Measurements from ENCODE around the gene GLS.
"Not testable (repeated sequence)": the region's sequence is repeated elsewhere in the genome, so short reads cannot be mapped to it uniquely, and the experiment has no call there.

Gene GLS

DNA sequence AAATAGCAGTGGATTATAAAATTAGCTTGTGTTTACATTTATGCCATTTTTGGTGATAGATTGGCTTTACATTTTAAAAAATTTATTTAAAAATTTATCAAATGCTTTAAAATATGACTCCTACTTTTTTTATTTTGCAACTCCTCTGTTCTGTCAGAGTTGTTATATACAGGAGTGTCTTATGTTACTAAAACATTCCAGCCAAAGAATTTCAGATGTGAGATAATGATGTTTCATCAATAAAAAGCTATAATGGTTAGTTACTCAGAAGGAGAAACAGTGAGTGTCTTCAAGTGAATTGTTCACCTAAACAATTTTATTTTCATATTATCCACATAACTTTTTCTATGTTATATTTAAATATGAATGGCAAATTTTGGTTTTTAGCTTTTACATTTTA lies 52.7 kb downstream of the GLS start:
- DNase-seq (ENCODE audit: low read depth) = no peak

DNA sequence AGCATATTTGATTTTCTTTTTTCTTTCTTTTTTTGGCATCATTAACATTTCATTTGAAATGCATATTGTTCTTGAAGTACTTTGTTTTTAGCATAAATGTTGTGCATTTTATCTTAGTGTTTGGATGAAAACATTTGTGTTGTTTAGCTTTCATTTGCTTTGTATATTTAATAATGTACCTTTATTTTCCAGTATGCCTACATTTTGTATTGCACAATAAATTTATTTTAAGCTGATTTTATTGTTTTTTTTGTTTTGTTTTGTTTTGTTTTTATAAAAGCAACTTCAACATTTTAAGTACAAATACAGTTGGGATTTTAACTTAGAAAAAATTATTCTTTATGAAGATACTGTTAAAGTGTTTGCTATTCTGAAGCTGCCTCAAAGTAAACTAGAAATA lies 54.4 kb downstream of the GLS start:
- no peak for DNase-seq (ENCODE audit: low read depth)

DNA sequence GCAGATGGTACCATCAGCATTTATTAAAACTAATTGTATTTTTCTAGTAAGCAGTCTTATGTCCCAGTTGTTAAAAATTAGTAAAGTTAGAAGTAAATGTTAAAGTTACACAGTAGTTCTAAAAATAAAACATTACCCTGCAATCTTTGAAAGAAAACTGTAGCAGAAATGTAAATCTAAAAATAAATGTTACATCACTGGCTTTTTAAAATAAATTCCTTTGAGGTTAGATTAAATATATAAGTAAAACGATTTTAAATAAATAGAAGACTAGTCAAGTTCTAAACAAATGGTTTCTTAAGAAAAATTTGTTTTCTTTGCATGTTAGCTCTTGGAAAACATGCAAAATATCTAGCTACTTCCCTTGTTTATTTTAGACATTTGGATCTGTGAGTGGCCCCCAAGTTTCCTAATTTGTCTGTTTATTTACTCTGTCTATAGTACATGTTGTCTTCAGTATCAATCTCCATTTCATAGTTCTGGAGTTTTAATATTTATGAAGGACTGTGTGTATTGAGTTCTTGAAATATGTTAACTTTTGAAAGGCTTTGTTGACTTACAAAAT lies 58.2 kb downstream of the GLS start:
- DNase-seq (ENCODE audit: low read depth) = no peak

DNA sequence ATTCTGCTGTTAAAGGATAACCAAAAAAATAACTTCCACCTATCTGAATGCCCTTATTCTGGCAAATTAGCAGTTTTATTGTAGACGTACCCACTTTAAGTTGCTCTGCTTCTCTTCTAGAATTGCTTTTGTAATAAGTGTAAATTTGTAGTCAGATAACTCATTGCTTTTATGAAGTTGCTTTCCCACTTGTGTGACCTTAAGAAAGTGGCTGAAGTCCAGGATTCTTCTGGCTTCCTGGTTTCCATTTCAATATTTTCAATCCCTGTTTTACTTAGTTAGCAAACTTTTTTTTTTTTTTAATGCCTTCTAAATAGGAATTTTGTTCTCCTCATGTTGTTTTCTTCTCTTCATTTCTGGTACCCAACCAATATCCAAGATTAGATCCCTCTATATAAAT lies 59.8 kb downstream of the GLS start:
- no peak for DNase-seq (ENCODE audit: low read depth)

DNA sequence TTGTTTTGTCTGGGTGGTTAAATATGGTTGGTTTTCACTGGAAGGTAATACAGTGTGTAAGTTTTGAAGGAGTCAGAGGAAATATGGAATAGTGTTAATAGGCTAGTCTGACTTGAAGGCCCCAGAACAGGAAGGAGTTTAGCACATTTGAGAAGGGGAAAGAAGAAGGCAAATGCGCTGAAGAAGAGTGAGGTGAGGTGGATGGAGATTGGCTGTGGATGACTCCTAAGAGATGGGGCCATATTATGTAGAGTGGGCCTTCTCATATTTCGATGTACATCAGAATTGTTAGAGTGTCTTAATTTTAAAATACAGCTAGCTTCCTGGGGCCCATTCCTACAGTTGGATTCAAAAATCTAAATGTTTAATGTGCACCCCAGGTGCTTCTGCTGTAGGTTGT lies 61.0 kb downstream of the GLS start:
- DNase-seq (ENCODE audit: low read depth) = no peak

DNA sequence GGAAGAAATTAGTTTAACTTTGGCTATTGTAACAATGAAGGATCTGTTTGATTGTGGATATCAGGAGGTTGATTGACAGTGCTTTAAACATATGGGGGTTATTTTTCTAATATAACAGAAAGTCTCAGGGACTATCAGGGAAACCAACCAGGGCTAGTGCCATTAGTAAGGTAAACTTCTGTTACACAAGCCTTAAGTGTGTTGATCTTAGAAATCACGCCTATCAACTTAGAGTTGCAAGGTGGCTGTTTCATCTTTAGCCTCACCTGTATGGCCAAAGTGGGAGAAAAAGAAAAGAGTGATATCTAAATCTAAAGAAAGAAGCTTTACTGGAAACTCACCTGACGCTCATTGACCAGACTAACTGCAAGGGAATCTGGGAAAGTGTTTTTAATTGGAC lies 62.1 kb downstream of the GLS start:
- no peak for DNase-seq (ENCODE audit: low read depth)

DNA sequence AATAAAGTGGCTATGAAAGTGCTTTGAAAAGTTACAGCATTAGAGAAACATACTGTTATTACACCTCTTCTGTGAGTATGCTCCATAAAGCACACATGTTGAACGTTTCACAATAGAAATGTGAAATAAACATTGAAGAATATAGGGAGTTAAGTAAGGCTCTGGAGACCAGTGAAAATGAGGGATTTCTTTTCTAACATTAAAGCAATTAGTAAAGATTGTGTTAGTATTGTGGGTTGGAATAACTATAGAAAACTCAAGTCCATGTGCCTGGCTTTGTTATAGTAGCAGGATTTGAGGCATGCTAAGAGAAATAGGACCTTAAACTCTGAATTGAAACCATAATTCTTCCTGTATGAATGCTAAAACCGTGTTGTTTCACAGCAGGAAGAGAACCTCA lies 63.1 kb downstream of the GLS start:
- no peak for DNase-seq (ENCODE audit: low read depth)

DNA sequence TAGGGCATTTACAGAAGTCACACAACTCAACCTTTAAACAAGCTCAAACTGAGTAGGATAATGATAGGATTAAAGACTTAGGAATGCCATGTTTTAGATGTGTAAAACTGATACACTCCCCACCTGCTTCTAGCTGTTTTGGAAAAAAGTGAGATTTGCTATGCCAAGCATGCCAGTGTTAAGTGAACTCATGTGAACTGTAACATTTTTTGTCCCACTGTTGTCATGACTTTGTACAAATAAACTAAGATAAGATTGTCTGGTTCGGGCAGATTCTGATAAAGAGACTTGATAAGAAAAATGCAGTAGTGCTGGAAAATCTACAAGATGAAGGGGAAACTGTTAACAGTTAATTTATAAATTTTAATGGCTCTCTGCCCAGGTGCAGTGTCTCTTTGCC lies 66.5 kb downstream of the GLS start:
- DNase-seq (ENCODE audit: low read depth) = no peak

DNA sequence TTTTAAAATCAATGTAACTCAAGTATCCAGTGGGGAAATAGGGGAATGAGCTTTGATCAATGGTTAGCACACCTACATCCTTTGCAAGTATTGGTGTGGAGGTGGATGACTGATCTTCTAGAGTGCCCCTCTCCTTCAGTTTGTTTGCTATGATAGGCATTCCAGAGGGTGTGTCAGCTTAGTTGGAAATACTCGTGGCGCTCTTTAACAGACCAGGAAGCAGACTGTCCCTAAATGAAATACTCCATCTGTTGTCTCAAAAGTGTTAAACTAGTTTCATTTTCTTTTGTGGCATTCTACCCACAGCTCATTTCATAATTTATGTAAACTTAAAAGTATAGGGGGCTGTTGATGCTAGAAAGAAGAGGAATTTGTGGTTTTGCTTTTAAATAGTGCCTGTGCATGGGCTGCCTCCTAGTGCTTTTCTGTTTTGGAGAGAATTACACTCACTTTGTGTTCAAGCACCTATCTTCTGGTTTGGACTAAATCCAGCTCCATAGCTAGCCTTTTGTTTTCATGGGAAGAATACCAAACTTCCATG lies 67.2 kb downstream of the GLS start:
- no peak for DNase-seq (ENCODE audit: low read depth)

DNA sequence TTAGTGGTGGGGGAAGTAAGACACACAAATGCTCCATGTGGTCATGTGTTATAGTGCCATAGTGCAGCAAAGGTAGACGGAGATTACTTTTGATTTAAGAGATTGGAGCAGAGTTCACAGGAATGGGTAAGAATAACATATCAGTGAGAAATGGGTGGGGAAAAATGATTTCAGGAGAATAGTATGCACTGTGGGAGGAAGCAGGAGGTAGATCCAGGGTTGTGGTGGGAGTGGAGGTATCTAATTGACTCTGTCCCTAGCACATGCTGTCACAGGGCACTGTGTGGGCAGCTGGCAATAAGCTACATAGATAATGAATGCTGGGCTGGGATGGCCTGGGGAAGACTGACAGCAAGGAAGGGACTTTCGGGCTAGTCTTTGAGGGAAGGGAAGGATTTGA lies 68.0 kb downstream of the GLS start:
- no peak for DNase-seq (ENCODE audit: low read depth)

DNA sequence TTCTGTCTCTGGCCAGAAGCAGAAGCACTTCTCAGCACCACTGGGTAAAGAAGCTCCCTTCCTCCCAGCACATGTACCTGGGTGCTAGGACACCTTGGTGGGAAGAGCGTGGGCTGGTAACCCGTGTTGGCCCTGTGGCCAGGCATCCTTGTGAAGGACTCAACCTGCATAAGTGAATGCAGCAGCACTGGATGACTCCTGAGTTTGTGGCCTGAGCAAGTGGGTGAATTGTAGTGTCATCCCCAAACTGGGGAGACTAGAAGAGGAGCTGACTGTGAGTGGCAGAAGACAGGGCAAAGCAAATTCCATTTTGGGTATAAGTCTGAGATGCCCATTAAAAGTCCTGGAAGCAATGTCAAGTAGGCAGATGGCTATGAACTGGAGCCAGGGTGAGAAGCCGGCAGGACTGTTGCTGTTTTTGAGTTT lies 70.0 kb downstream of the GLS start:
- no peak for DNase-seq (ENCODE audit: low read depth)

DNA sequence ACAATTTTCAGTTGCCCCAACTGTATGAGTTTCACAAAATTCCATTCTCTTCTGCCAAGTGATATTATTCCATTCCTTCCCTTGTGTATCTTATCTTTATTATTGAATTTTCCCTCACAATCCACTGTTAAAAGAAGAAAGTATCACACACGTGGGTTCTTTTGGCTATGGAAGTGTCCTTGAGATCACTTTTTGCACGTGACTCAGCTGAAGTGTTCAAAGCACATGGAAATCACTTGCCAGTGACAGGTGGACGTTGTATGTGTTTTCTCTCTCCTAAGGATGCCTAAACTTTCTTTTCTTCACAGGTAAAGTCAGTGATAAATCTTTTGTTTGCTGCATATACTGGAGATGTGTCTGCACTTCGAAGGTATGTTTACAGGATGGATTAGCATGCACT lies 72.6 kb downstream of the GLS start:
- no peak for DNase-seq (ENCODE audit: low read depth)

DNA sequence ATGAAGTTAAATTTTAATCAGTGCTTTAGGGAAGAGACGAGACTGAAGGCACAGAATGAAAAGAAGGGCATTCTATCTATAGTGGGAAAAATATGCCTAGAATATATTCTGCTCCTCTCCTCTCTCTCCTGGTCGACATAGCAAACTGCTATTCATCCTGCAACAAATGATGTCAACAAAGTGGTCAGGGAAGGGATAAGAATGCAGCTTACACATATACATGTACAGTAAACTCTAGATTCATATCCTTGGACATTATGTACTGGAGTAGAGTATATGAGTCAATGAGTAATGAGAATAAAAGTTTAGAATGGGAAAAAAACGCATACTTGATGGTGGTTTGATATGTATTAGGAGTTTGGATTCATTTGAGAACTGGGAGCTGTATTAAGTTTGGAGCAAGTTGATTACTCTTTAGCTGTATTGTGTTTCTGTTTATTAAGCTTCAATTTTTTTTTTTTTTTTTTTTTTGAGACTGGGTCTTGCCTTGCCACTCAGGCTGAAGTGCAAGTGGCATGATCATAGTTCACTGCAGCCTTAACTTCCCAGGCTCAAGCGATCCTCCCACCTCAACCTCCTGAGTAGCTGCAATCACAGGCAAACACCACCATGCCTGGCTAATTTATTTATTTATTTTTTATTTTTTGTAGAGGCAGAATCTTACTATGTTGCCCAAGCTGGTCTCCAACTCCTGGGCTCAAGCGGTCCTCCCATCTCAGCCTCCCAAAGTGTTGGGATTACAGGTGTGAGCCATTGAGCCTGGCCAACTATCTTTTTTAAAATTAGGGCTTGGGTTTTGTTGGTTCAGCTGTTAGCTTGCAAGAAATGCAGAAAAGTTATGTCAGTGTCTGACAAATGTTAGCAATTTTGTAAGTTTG lies 79.5 kb downstream of the GLS start:
- no peak for DNase-seq (ENCODE audit: low read depth)

DNA sequence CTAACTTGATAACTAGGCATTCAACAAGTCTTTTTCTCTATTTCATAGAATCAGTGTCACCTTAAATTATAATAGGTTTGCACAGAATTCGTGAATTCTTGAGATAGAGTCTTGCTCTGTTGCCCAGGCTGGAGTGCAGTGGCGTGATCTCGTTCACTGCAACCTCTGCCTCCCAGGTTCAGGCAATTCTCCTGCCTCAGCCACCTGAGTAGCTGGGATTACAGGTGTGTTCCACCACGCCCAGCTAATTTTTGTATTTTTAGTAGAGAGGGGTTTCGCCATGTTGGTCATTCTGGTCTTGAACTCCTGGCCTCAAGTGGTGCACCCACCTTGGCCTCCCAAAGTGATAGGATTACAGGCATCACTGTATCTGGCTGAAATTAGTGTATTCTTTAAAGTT lies 80.5 kb downstream of the GLS start:
- DNase-seq (ENCODE audit: low read depth) = not testable (repeated sequence)

DNA sequence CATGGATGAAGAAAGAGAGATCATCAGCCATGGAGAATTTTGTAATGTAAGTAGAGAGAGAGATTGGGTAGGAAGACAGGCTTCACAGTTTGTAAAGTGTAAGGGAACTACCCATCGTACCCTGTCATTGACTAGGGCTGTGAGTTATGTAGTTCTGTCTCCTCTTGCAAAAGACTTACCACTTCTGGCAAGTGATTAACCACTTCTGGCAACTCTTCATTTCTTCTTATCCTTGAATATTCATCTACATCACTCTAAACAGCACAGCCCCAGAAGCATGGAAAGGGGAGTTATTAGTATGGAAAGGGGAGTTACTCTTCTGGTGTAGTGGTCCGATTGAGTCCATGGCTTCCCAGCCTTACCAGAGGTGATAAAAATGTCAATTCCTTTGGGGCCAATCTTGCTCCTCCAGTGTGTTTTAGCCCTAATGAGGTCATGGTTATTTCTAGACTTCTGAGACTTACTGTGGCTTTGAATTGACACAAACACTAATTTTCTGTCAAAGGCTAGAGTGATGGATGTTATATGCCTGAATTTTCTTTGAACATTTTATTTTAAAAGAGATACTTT lies 81.4 kb downstream of the GLS start:
- no peak for DNase-seq (ENCODE audit: low read depth)

DNA sequence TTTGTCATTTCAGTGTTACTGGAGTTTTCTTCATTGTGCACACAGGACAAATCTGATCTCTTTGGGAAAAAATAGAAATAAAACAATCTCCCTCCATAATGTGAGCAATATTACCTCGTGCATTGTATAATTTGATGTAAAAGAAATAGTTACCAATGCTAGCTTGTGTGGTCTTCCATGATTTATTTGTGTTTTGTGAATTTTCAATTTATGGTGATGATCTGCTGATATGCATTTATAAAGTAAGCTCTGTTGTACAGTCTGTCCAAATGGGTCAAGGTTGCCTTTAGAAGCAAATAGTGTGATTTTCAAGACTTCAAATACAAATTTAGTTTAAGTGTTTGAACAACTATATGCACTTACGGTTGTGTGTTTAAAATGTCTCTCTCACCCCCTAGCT lies 82.5 kb downstream of the GLS start:
- DNase-seq (ENCODE audit: low read depth) = no peak

DNA sequence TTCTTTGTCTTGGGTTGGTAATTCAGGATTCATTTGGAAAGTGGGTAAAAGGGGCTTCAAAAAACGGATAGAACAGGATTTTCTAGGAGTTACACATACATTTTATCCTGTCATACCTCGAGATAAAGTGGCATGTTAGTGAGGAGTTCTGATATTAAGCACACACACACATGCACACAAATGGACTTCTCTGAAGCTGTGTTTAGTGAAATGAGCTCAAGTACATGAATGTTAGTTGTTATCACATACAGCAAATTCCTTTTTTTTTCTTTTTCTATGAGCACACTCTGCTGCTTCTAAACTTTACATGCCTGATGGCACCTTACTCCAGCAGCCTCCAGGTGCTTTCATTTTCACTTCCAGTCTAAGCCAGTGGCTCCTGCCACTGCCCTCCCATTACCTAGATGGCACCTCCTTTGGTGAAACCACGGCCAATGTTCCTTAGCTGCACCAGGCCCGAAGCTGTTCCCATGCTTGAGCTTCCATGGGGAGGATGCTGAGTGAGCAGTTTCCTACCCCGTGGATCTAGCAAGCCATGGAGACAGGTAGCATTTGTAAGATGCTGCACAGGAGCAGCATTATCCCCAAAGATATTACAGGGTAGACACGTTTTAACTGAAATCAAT lies 83.7 kb downstream of the GLS start:
- no peak for DNase-seq (ENCODE audit: low read depth)

DNA sequence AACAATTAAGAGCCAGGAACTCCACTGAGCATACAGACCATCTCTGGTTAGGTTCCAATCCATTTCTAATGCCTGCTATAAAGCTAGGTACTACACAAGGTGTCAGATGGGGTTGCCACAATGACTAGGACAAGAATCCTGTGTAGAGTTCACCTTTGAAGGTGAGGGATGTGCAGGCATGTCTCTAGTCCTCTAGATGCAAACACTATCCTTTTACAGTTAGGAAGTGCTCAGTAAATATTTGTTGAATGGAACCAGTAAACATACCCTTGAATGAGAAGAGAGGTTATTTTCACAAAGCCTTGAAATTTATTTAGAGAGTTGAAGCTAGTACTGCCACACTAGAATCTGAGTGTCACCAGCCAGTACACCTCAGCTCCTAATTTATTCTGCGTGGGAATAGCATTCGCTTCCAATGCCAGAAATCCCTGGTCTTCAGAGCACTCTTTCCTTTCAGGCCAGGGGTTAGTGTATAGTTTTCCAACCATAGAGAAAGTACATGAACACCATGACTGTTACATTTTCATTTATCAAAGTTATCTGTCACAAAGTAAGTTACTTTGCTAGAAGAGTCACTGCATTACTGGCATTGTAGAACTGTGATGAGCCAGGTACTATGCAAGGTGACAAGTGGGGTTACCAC lies 85.1 kb downstream of the GLS start:
- no peak for DNase-seq (ENCODE audit: low read depth)

DNA sequence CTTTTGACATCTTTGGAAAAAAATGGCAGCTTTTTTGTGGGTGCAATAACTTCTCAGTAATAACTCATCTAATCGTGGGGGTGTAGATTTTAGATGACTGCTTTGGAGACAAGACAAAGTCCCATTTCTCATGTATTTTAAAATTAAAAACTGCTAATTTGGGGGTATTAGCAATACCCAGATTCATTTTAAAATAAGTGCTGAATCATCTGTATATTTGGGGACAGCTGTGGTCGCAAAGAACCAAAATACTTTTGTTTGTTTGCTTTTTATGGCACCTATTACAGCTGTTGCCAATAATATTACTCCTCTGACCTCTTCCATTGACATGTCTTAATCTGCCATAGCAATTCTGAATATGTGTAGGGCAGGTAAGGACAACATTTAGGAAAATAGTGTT lies 87.9 kb downstream of the GLS start:
- DNase-seq (ENCODE audit: low read depth) = no peak

DNA sequence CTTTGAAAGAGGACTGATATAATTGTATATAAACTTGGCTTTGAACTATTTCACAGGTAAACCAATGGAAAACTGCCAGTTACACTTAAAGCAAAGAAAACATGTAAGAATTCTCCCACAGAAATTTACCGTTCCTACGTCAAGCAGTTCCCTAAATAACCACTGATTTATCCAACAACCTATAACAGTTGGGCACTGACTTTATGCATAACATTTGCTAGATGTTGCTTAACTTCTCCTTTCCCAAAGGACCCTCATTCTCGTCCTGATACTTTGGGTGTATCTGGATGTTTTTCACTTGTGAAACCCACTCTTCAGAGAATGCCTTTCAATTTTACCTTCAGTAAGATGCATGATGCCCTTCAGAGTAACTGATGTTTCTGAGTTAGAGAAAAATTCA lies 89.5 kb downstream of the GLS start:
- no peak for DNase-seq (ENCODE audit: low read depth)

DNA sequence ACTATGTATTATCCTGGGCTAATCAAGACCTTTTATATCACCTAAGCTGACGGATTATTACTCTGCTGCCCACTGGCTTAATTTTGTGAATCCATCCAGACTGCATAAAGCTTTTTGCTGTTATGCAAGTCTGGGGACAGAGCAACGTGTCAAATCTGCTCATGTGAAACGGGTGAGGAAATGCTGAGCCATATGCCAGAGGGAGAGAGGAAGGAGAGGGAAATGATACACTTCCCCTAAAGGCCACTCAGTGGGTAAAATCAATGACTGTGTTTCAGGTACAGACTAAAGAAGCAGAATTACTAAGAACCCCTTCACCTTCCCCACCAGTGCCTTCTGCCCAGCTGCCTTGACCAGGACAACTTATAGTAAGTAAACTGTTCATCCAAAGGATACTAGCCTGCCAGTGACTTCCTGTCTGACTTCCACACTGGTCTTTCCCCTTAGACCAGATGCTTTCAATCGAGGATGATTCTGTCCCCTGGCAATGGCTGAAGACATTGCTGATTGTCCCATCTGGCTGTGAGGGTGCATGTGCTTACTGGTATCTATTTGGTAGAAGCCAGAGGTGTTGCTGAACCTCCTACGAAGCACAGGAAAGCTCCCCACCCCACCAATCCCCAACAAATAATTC lies 90.4 kb downstream of the GLS start:
- no peak for DNase-seq (ENCODE audit: low read depth)

DNA sequence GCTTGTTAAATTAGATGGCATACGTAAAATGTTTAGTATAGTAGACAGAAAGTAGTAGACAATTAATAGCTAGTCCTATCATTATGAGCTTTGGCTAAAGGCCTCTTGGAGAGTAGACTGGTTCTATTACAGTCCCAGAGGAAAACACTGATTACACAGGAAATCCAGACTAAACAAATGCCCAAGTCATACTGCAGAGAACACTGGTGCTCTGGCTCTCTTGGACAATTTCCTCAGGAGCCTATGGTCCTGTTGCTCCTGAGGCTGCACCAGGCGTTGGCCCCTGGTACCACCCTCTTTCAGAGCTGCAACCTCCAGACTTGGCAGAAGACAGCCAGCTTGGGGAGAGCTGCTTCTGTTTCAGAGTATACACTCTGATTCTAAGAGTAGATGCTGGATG lies 91.6 kb downstream of the GLS start:
- DNase-seq (ENCODE audit: low read depth) = no peak
